IPS-15b (cell line): ENCODE data around the gene SYT5.
"Not testable (repeated sequence)": the region's sequence is repeated elsewhere in the genome, so short reads cannot be mapped to it uniquely, and the experiment has no call there.

Experiments
- H3K27me3 ChIP-seq: one replicate; pipeline ENCODE4 v1.6.1; 2013; ENCODE audit warnings: low read length; ENCODE audit not compliant: control insufficient read depth, insufficient read depth
- H3K36me3 ChIP-seq: one replicate; pipeline ENCODE4 v1.6.1; 2013; ENCODE audit warnings: low read length; ENCODE audit not compliant: control insufficient read depth, insufficient read depth
- H3K4me1 ChIP-seq: one replicate; pipeline ENCODE4 v1.6.1; 2013; ENCODE audit warnings: mild to moderate bottlenecking, low read length; ENCODE audit not compliant: control insufficient read depth, insufficient read depth
- H3K4me3 ChIP-seq: one replicate; pipeline ENCODE4 v1.5.1; 2013; ENCODE audit warnings: low read depth, low read length
- H3K9ac ChIP-seq: one replicate; pipeline ENCODE4 v1.6.1; 2013; ENCODE audit warnings: low read depth, mild to moderate bottlenecking, low read length
- H3K9me3 ChIP-seq: one replicate; pipeline ENCODE4 v1.6.1; 2013; ENCODE audit warnings: mild to moderate bottlenecking, low read length; ENCODE audit not compliant: control insufficient read depth, insufficient read depth

Gene SYT5

DNA sequence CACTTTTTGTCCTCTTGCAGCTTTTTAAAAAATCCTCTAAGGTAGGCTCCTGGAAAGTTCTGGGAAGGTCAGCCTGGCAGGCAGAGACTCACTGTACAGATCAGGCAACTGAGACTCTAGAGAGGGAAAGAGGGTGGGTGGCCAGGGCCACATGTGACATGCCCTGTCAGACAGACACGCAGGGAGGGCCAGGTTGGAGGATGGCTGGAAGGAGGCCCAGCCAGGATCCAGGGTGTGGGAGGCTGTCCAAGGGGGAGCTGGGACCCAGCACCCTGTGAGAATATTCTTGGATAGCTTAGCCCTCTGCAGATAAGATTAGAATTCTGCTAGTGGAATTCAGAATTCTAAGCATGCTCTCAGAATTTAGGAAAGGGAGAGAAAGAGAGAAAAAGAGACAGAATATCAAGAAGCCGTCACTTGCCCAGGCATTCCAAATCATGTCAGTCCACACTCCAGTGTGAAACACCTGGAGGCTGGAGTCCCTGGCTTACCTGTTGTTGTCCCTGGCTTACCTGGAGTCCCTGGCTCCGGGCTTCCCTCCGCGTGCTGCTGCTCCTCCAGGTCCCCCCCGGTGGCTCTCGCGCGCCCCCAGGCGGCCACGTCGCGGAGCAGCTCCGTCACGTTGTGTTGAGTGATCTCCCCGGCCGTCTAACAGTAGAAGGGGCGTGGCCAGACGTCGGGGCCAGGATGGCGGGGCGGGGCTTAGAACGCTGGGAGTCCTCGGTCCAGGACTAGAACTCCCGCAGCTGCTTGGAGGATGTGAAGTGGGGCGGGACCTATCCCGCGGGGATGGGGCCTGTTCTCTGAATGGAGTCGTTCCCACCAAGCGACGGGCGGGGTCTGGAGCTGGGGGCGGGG is 19.7 kb downstream of the SYT5 start:
- no peaks in the 10 kb centered on the region for H3K9me3 ChIP-seq
- H3K27me3 ChIP-seq: peaks cover 16% of the 10 kb centered on the region
- H3K4me1 ChIP-seq: peaks cover 13% of the 10 kb centered on the region
- H3K4me3 ChIP-seq: peak overlapping the region; percentile 8
- H3K36me3 ChIP-seq: no peaks in the 10 kb centered on the region
- no peak overlapping the region for H3K9ac ChIP-seq

DNA sequence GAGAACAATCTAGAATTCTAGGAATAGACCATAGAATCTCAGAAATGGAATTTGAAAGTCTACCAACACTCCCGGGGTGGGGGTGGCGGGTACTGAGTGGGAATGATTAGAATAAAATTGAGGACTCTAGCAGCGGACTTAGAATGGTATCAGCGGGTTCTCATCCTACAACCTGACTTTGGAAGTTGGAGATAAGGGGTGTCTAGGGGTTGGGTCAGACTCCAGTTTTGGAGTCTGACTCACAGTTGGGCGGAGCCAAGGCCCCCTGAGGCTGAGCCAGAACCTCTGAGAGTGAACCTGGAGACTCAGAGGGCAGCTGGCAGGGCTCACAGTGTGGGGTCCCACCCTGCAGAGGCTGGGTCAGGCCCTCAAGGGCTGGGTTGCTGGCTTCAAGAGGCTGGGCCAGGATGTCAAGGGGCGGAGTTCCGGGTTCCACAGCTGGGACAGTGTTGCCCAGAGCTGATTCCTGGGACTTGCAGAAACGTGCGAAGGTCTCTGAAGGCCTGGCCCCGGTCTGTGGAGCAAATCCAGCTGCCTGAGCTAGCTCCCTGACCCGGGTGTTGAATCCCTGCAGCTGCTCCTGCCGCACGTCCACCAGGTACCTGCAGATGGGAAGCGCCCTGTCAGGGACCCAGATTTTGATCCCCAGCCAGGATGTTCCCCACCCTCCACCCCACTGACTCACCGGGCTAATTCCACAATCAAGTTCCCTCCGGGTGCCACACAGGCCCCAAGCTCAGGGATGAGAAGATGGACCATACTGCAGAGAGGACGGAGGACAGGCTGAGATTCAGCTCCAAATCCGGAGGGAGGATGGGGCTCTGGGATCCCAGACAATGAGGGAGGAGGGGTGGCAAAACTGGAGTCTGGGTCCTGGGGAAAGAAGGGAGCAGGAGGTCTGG is 21.0 kb downstream of the SYT5 start:
- H3K27me3 ChIP-seq: peaks cover 16% of the 10 kb centered on the region

GRCh38 chr19:55158423-55158822 is 21.7 kb downstream of the SYT5 start:
- Histone ChIP-seq H3K9ac (no peak overlapping the region), H3K4me3 (no peak overlapping the region), H3K27me3 (peaks cover 16% of the 10 kb centered on the region), H3K9me3 (no peaks in the 10 kb centered on the region), H3K4me1 (peaks cover 13% of the 10 kb centered on the region), H3K36me3 (no peaks in the 10 kb centered on the region)

More for the DNA sequence above, 21.0 kb downstream of the SYT5 start:
- H3K9me3 ChIP-seq: no peaks in the 10 kb centered on the region
- H3K9ac ChIP-seq: no peak overlapping the region
- no peaks in the 10 kb centered on the region for H3K36me3 ChIP-seq
- H3K4me1 ChIP-seq: peaks cover 13% of the 10 kb centered on the region
- peak overlapping the region; percentile 45 for H3K4me3 ChIP-seq

GRCh38 chr19:55157064-55157908 is 22.8 kb downstream of the SYT5 start, which contains the start of gene TNNI3:
Gene TNNI3 (minus strand): TSS chr19:55157732. CDS start chr19:55157589, 143 bp downstream.
- Histone ChIP-seq H3K9ac (peak within 1 kb of the TSS; percentile 47), H3K4me1 (peaks cover 13% of the 10 kb centered on the region), H3K4me3 (peak within 1 kb of the TSS; percentile 79), H3K36me3 (no peaks in the 10 kb centered on the region), H3K27me3 (peaks cover 12% of the 10 kb centered on the region), H3K9me3 (no peaks in the 10 kb centered on the region)

GRCh38 chr19:55156202-55157063 is 23.7 kb downstream of the SYT5 start:
- peaks cover 5% of the 10 kb centered on the region for H3K27me3 ChIP-seq
- peaks cover 13% of the 10 kb centered on the region for H3K4me1 ChIP-seq
- H3K4me3 ChIP-seq: peak overlapping the region; percentile 79
- H3K9me3 ChIP-seq: no peaks in the 10 kb centered on the region
- H3K36me3 ChIP-seq: peaks cover 5% of the 10 kb centered on the region
- peak overlapping the region; percentile 47 for H3K9ac ChIP-seq

DNA sequence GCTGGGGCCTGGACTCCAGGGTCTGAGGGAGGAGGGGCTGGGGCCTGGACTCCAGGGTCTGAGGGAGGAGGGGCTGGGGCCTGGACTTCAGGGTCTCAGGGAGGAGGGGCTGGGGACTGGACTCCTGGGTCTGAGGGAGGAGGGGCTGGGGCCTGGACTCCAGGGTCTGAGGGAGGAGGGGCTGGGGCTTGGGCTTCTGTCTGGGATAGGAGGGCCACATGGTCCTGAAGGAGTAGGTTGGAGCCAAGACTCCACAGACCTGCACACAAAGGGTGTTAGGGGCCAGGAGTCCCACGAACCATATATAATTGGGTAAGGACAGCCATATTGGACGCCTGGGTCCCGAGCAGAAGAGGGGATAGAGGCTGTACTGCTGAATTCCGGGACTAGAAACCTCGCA is 24.3 kb downstream of the SYT5 start:
- Histone ChIP-seq H3K4me1 (peaks cover 11% of the 10 kb centered on the region), H3K4me3 (peak overlapping the region; percentile 79)
- H3K36me3 ChIP-seq, H3K9me3 ChIP-seq, H3K9ac ChIP-seq, H3K27me3 ChIP-seq: not testable (repeated sequence)

DNA sequence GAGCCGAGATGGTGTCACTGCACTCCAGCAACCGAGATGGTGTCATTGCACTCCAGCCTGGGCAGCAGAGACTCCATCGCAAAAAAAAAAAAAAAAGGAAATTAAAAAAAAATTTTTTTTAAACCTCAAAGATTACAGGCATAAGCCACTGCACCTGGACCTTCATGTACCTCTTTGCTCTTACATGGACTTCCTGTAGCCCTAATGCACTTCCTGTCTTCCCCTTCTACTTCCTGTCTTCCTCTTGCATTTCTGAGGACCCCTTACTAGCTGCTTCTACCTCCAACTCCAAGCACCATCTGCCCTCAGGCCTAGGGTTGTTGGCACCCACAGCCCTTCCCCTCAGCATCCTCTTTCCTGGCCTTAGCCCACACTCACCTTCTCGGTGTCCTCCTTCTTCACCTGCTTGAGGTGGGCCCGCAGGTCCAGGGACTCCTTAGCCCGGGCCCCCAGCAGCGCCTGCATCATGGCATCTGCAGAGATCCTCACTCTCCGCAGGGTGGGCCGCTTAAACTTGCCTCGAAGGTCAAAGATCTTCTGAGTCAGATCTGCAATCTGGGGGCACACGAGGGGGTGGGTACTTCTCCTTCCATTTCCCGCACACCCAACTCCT is 26.3 kb downstream of the SYT5 start:
- H3K4me3 ChIP-seq: no peak overlapping the region
- H3K9ac ChIP-seq: no peak overlapping the region
- H3K36me3 ChIP-seq: peaks cover 5% of the 10 kb centered on the region
- H3K27me3 ChIP-seq: no peaks in the 10 kb centered on the region
- peaks cover 11% of the 10 kb centered on the region for H3K4me1 ChIP-seq
- H3K9me3 ChIP-seq: no peaks in the 10 kb centered on the region

DNA sequence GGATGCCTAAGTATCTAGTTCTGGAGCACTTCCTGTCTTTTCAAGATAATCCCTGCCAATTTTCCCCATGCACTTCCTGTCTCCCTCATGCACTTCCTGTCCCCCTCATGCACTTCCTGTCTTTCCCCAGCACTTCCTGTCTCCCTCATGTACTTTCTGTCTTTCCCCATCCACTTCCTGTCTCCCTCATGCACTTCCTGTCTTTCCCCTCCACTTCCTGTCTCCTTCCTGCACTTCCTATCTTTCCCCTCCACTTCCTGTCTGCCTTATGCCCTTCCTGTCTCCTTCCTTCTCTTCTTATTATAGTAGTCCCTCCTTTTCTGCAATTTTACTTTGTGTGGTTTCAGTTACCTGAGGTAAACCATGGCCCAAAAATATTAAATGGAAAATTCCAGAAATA is 28.1 kb downstream of the SYT5 start:
- peaks cover 5% of the 10 kb centered on the region for H3K36me3 ChIP-seq
- no peak overlapping the region for H3K4me3 ChIP-seq
- peaks cover 18% of the 10 kb centered on the region for H3K4me1 ChIP-seq
- no peaks in the 10 kb centered on the region for H3K9me3 ChIP-seq
- no peaks in the 10 kb centered on the region for H3K27me3 ChIP-seq
- no peak overlapping the region for H3K9ac ChIP-seq

GRCh38 chr19:55149078-55150003 is 30.7 kb downstream of the SYT5 start, which contains the start of gene TNNT1:
Gene TNNT1 (minus strand): TSS chr19:55149206. CDS start chr19:55147157, 2,049 bp downstream.
- Histone ChIP-seq H3K36me3 (peaks cover 10% of the 10 kb centered on the region), H3K4me3 (peak within 1 kb of the TSS; percentile 38), H3K9me3 (no peaks in the 10 kb centered on the region), H3K4me1 (peaks cover 18% of the 10 kb centered on the region), H3K9ac (no peak within 1 kb of the TSS), H3K27me3 (no peaks in the 10 kb centered on the region)
